Measurements from ENCODE around the gene TADA3. TPM values are rescaled to one million over a fixed set of nuclear protein-coding genes. Genes with fewer than 3 reads are reported as not detected.

TADA3 gene
- total and polyA plus RNA-seq, 9 of the 15 experiments (the other 6 are each of a cell fraction or from before 2014, with no cell fraction given), result 4.1 to 110 (median 74.8) TPM

- TF ChIP-seq MGA (IDR thresholded peaks at IDR 0.05), result no peak; the same call in 1 of the 2 replicates
- TF ChIP-seq SRF (CRISPR knock-in tag; IDR thresholded peaks at IDR 0.05), result peak in 1 of 2 experiments; percentile 71; a peak in 1 of 4 replicates
- TF ChIP-seq DPF2 (IDR thresholded peaks at IDR 0.05), result no peak
- TF ChIP-seq ZBTB11 (CRISPR knock-in tag; IDR thresholded peaks at IDR 0.05), result peak in 1 of 3 experiments; percentile 47; a peak in 2 of 6 replicates
- TF ChIP-seq ZFPM2 (CRISPR knock-in tag; IDR thresholded peaks at IDR 0.05), result no peak
- TF ChIP-seq POLR2G (IDR thresholded peaks at IDR 0.05; ENCODE audit: low read depth, low read length), result peak; percentile 95
- no peak for TF ChIP-seq NELFE (IDR thresholded peaks at IDR 0.05; ENCODE audit: insufficient read depth, insufficient read length)
- TF ChIP-seq CHCHD3 (CRISPR knock-in tag; IDR thresholded peaks at IDR 0.05), result no peak
- TF ChIP-seq ETV1 (tag; conservative IDR thresholded peaks at IDR 0.05; ENCODE audit: low read depth), result peak; percentile 82
- TF ChIP-seq ZNF77 (CRISPR knock-in tag; IDR thresholded peaks at IDR 0.05), result no peak
- no peak for TF ChIP-seq ZNF695 (CRISPR knock-in tag; IDR thresholded peaks at IDR 0.05)
- TF ChIP-seq NCOA1 (IDR thresholded peaks at IDR 0.05; ENCODE audit: low read depth), result no peak
Measured at GRCh38 chr3:9731206-9732079, 60.8 kb downstream of the TADA3 start, which contains the start of gene BRPF1 (continued).

Measured in K562 (cell line).